HFF-Myc (cell line): ENCODE data around the gene COX14.

Experiments used
- DNase-seq: peaks from one replicate; pipeline ENCODE4 v3.0.0-alpha.2; 2011; ENCODE audit warnings: low read depth; ENCODE audit errors: extremely low read depth
- H3K4me3 ChIP-seq: replicated peaks from 2 replicates; pipeline ENCODE4 v1.5.1; 2011; ENCODE audit warnings: low read depth, mild to moderate bottlenecking, control low read depth, low read length
- CTCF ChIP-seq: IDR thresholded peaks from 2 replicates; pipeline ENCODE4 v1.5.1; 2012; ENCODE audit warnings: mild to moderate bottlenecking, low read depth, low read length, control low read depth; ENCODE audit errors: missing control alignments

COX14 gene

DNA sequence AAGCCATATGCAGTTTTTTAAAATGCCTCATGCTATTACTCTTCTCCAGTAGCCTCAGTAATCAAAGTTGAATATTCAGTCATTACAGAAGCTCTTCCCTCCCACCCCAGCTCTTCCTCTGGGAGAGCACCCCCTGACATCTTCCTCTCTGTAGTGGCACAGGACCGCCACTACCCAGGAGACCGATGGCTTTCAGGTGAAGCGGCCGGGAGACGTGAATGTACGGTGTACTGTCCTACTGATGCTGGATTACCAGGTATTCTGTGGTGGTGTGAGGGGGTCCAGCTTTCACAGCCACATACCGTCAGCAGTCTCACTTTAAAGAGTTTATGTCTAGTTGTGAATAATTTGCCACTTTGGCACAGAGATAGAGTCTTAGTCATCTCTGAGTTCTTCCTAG, 22.3 kb upstream of the COX14 start:
- H3K4me3 ChIP-seq, result no peak overlapping the region
- no peak for DNase-seq
- TF ChIP-seq CTCF, result no peak

- H3K4me3 ChIP-seq, result no peak overlapping the region
- no peak for DNase-seq
- no peak for TF ChIP-seq CTCF
Measured at GRCh38 chr12:50090391-50090790, 21.6 kb upstream of the COX14 start.

GRCh38 chr12:50097952-50098351, 14.1 kb upstream of the COX14 start:
- no peak overlapping the region for H3K4me3 ChIP-seq
- no peak for DNase-seq
- TF ChIP-seq CTCF, result no peak

GRCh38 chr12:50099302-50100008, 12.6 kb upstream of the COX14 start:
- DNase-seq, result no peak
- H3K4me3 ChIP-seq, result no peak overlapping the region
- TF ChIP-seq CTCF, result no peak

- TF ChIP-seq CTCF, result no peak
- H3K4me3 ChIP-seq, result no peak overlapping the region
- DNase-seq, result no peak
Measured at GRCh38 chr12:50100561-50100960, 11.5 kb upstream of the COX14 start.

GRCh38 chr12:50101663-50102062, 10.4 kb upstream of the COX14 start:
- DNase-seq, result no peak
- TF ChIP-seq CTCF, result peak; percentile 54
- H3K4me3 ChIP-seq, result no peak overlapping the region

- TF ChIP-seq CTCF, result no peak
- no peak for DNase-seq
- H3K4me3 ChIP-seq, result no peak overlapping the region
Measured at GRCh38 chr12:50102131-50102531, 9.9 kb upstream of the COX14 start.
